HG03103 (cell line): Measurements from ENCODE around the gene UGT1A7.

Source experiments
- ATAC-seq: cut with Tn5 transposase; IDR thresholded peaks from one replicate; pipeline ENCODE4 v1.9.1; 2021; ENCODE audit warnings: low read depth; ENCODE audit not compliant: unreplicated experiment

The UGT1A7 gene

DNA sequence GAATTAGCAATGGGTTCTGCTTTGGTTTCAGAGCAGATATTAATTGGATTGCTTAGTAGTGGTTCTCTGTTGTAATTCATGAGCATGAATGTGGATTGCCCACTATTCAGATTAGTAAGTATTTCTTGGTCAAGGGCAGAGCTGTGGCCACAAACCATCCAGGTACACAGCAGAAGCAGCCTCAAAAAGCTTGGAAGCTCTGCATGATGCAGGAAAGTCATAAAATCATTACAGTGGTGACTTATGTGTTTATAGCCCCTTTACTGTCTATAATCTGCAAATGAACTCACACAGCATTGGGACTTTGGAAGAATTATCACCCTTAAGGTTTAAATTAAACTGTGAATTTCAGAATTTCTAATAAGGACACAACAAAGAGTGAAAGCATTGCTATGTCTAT, 76.4 kb downstream of the UGT1A7 start:
- ATAC-seq, result no peak

- no peak for ATAC-seq
Observed at GRCh38 chr2:233758849-233759248, 77.1 kb downstream of the UGT1A7 start.

DNA sequence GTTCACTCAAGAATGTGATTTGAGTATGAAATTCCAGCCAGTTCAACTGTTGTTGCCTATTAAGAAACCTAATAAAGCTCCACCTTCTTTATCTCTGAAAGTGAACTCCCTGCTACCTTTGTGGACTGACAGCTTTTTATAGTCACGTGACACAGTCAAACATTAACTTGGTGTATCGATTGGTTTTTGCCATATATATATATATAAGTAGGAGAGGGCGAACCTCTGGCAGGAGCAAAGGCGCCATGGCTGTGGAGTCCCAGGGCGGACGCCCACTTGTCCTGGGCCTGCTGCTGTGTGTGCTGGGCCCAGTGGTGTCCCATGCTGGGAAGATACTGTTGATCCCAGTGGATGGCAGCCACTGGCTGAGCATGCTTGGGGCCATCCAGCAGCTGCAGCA, 78.3 kb downstream of the UGT1A7 start, which contains the start of gene UGT1A1:
TSS of gene UGT1A1 (plus strand) at position 228 of the 400 bp plus-strand sequence. CDS start at position 246, 18 bp downstream.
- ATAC-seq, result no peak

DNA sequence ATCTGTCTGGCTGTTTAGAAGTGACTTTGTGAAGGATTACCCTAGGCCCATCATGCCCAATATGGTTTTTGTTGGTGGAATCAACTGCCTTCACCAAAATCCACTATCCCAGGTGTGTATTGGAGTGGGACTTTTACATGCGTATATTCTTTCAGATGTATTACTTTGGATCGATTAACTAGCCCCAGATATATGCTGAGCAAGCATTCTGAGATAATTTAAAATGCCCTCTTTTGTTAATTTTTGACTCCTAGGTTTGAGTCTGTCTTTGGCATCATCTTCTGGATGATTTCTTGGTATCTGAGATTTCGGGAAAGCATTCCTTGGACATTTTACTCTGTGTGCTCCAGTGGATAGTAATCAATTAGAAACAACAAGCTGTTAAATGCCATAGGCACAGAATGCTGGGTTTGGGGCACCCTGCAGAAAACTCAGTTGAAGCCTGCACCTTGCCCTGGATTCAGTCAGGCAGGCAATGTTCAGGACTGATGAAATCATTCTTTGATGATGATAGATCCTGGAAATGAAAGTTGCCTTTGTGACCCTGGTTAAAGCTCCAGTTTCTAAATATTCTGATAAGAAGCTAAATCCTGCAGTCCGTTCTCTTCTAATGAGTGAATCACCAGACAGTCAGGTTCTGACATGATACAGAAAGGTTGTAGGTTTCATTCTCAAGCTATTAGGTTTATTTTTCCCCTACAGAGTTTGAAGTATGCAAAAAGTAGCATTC, 79.5 kb downstream of the UGT1A7 start:
- ATAC-seq, result no peak

DNA sequence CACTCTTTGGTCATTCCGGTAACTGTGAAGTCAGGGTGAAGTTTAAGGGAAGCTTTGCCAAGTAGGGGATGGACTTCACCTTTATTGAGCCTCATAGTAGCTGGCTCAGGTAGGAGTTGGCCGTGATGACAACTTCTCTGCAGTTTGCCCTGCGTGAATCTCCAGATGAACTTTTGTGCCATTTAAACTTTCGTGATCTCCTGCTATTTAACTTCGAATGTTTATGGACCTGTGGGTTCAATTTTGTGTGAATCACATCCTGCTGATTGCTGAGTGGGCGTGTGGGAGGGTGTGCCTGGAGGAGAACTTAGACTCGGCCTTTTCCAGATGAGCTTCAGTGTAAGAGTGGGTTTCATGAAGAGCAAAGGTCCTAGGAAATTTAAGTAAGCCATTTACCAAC, 82.6 kb downstream of the UGT1A7 start:
- no peak for ATAC-seq

GRCh38 chr2:233764761-233765160, 83.1 kb downstream of the UGT1A7 start:
- no peak for ATAC-seq

DNA sequence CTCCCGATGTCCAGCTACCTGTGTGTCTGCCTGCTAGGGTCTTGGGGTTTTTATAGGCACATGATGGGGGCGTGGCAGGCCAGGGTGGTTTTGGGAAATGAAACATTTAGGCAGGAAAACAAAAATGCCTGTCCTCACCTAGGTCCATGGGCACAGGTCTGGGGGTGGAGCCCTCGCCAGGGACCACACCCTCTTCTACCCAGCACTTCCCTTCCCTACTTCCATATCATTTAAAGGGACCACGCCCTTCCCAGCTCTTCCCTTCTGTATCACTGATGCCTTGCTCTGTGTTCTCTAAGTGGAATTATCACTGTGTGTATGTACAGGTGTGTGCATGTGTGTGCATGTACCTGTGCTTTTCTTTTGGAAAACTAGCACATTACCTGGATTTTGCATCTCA, 84.7 kb downstream of the UGT1A7 start:
- ATAC-seq, result no peak

DNA sequence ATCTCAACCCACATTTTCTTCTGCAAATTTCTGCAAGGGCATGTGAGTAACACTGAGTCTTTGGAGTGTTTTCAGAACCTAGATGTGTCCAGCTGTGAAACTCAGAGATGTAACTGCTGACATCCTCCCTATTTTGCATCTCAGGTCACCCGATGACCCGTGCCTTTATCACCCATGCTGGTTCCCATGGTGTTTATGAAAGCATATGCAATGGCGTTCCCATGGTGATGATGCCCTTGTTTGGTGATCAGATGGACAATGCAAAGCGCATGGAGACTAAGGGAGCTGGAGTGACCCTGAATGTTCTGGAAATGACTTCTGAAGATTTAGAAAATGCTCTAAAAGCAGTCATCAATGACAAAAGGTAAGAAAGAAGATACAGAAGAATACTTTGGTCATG, 86.4 kb downstream of the UGT1A7 start:
- ATAC-seq, result no peak

DNA sequence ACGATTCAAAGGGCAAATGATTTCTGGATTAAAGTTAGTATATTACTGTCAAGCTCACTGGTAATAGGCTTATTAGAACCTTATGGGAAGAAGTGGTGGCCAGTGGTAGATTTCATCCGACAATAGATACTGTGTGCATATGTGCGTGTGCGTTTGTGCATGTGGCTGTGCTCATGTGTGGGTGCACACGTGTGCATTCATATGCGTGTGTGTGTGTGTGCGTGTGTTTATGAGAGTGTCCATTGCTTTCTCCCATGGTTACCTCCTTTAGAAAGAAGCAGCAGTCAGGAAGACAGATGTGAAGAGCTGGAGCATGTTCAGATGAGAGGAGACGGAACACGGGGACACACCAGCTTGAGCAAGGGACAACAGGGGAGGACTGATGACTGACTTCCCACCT, 87.6 kb downstream of the UGT1A7 start:
- no peak for ATAC-seq

GRCh38 chr2:233772153-233772552, 90.5 kb downstream of the UGT1A7 start:
- ATAC-seq, result no peak

DNA sequence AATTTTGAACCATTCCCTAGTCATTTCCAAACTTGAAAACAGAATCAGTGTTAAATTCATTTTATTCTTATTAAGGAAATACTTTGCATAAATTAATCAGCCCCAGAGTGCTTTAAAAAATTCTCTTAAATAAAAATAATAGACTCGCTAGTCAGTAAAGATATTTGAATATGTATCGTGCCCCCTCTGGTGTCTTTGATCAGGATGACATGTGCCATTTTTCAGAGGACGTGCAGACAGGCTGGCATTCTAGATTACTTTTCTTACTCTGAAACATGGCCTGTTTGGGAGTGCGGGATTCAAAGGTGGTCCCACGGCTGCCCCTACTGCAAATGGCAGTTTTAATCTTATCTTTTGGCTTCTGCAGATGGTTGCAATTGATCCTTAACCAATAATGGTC, 90.9 kb downstream of the UGT1A7 start:
- ATAC-seq, result no peak

DNA sequence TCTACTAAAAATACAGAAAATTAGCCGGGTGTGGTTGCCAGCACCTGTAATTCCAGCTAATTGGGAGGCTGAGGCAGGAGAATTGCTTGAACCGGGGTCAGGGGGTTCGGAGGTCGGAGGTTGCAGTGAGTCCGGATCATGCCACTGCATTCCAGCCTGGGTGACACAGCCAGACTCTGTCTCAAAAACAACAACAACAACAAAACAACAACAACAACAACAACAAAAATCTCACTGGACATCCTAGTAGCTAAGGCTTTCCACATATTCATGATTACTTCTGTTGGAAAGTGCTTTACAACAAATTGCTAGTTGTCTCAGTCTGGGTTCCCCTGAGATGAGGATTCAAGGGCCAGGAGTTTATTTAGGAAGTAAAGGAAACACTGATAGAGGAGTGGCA, 92.2 kb downstream of the UGT1A7 start:
- ATAC-seq, result no peak

DNA sequence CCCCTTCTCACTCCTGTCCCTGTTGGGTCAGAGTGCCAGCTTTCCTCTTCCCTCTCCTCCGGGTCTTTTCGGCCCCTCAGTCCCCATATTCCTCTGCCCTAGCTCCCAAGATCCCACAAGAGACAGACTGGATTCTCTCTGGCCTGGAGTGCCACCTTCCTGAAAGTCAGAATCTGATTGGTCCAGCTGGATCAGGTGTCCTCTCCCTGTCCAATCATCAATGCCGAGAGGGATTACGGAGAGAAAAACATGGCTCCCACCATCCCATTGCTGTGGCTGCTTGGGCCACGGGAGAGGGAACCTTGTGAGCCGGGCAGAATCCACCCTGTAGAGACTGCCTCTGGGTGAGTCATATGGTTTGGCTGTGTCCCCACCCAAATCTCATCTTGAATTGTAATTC, 93.7 kb downstream of the UGT1A7 start:
- no peak for ATAC-seq

GRCh38 chr2:233778030-233778429, 96.3 kb downstream of the UGT1A7 start, which contains the start of gene MROH2A:
Gene MROH2A (plus strand): TSS chr2:233778330. CDS start chr2:233779359, 1,029 bp downstream.
- ATAC-seq, result no peak

GRCh38 chr2:233779722-233780121, 98.0 kb downstream of the UGT1A7 start:
- ATAC-seq, result no peak

DNA sequence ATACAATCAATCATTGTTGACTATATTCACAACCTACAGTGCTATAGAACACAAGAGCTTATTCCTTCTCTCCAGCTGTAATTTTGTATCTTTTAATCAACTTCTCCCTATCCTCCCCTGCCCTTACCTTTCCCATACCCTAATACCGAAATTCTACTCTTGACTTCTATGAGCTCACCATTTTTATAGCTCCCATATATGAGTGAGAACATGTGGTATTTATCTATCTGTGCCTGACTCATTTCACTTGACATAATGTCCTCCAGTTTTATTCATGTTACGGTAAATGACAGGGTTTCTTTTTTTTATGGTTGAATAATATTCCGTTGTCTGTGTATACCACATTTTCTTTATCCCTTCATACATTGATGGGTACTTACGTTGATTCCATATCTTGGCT, 99.1 kb downstream of the UGT1A7 start:
- ATAC-seq, result no peak

GRCh38 chr2:233789554-233789953, 107.9 kb downstream of the UGT1A7 start:
- no peak for ATAC-seq

DNA sequence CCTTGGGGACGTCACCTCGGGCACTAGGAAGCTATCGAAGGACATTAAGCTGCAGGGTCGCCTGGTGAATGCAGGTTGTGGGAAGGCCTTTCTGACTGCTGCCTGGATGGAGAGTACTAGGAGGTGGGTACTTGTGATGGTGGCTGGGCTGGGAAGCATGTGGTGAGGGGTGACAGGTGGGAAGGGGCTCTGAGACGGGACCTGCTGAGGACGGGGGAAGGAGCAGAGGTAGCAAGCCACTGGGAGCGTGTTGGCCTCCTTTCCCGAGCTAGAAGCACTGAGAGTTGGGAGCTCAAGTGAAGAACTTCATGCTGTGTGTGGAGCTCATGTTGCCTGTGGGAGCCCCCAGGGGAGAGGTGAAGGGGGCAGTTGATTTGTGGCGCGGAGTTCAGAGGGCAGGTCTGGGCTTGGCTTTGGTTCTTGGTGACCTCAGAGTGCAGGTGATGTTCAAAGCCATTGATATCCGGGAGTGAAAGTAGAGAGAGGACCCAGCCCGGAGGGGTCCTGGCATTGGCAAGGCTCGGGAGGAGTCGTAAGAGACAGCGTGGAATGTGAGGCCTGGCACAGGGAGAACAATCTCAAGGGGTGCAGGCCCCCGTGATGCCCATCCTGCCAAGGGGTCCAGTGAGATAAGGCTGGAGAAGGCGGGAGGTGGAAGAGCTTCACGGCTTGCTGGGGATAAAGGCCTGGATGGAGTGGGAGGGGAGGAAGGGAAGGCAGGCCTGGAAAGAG, 109.6 kb downstream of the UGT1A7 start:
- ATAC-seq, result no peak

- no peak for ATAC-seq
Observed at GRCh38 chr2:233791883-233792329, 110.2 kb downstream of the UGT1A7 start.

DNA sequence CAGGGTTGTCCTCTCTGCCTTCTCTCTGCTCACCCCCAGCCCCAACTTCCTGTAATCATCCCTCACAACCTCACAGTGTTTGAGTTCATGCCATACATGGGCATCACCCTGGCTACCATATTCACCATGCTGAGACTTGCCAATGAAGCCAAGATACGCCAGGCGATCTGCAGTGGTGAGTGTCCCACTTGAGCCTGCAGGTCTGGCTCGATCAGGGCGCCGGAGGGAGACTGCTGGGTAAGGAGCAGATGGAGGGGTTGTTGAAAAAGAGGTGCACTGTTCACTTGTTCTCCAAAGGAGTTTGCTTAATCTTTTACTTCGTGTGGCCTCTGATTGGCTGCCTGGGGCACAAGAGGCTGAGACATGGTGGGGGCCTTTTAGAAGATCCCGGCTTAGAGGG, 111.0 kb downstream of the UGT1A7 start:
- ATAC-seq, result no peak

- no peak for ATAC-seq
Observed at GRCh38 chr2:233793465-233794127, 111.9 kb downstream of the UGT1A7 start.
